ENCODE data around the gene RSBN1. TPM values are rescaled to one million over a fixed set of nuclear protein-coding genes. Genes with fewer than 3 reads are reported as not detected.
"Not testable (repeated sequence)": the region's sequence is repeated elsewhere in the genome, so short reads cannot be mapped to it uniquely, and the experiment has no call there.

RSBN1 gene
- total RNA-seq, 1 donor: 68.7 TPM

DNA sequence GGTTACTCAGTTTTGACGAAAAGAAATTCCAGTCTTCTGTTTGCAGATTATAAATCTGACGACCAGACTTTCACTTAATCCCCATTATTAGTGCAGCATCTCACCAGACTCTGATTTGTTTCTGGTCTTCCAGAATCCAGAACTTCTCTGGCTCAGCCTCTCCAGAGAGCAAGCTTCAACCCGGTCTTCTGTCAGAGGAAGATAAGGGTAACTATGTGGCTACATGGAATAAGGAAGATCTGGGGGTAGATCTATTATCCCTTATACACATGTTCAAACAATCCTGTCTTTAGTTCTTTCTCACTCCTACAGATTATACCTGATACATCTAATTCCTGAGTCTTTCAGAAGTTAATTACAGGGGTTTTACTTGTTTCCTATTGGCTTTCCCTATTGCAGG, 62.9 kb downstream of the RSBN1 start:
- Histone ChIP-seq H3K4me3 (ENCODE audit: low read length) (no peak overlapping the region), H3K27me3 (ENCODE audit: insufficient read depth, low read length) (no peaks in the 10 kb centered on the region), H3K9me3 (ENCODE audit: low read depth, low read length) (no peaks in the 10 kb centered on the region), H3K4me1 (ENCODE audit: insufficient read depth, low read length) (no peaks in the 10 kb centered on the region)

DNA sequence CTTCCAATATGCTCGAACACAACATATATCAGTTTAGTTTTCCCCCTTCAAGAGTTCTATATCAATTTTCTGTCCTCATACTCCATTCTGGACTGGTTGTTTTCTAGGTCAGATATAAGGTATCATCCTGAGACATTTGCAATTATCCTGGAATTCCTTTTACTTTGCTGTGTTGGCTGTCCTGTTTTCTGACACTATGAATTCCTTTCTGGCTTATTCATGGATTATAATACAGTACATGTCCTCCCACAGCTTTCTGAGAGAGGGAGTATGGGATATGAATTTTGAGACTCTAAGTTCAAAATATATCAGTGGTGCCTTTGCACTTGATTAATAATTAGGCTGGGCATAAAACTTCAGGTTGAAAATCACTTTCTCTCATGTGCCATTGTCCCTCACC, 64.9 kb downstream of the RSBN1 start:
- Histone ChIP-seq H3K4me3 (ENCODE audit: low read length) (no peak overlapping the region), H3K4me1 (ENCODE audit: insufficient read depth, low read length) (no peaks in the 10 kb centered on the region), H3K27me3 (ENCODE audit: insufficient read depth, low read length) (no peaks in the 10 kb centered on the region), H3K9me3 (ENCODE audit: low read depth, low read length) (no peaks in the 10 kb centered on the region)

DNA sequence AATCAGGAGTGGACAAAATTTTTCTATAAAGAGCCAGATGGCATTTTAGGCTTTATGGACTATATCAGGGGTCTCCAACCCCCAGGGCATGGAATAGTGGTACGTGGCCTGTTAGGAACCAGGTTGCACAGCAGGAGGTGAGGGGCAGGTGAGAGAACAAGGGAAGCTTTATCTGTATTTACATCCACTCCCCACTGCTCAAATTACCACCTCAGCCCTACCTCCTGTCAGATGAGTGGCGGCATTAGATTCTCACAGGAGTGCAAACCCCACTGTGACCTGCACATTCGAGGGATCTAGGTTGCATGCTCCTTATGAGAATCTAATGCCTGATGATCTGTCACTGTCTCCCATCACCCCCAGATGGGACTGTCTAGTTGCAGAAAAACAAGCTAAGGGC, 66.9 kb downstream of the RSBN1 start:
- Histone ChIP-seq H3K4me1 (ENCODE audit: insufficient read depth, low read length) (no peaks in the 10 kb centered on the region), H3K27me3 (ENCODE audit: insufficient read depth, low read length) (no peaks in the 10 kb centered on the region), H3K4me3 (ENCODE audit: low read length) (no peak overlapping the region), H3K9me3 (ENCODE audit: low read depth, low read length) (no peaks in the 10 kb centered on the region)

DNA sequence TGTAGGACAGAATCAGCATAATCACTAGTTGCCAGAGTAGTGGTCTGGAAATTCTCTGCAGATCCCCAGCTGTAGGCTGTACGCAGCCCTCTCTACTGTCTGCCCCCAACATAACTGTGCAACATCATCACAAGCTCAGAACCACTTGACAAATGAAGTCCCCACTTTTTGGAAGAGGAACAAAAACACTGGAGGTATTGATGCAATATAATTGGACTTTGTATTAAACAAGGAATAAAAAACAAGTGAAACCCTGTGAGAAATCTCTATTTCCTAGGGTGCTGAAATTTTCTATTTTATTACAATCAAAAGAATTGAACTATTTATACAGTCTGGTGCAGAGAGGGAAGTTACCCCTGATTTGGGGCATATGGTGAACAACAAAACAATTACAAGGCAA, 68.2 kb downstream of the RSBN1 start:
- H3K4me1 ChIP-seq (ENCODE audit: insufficient read depth, low read length): no peaks in the 10 kb centered on the region
- H3K9me3 ChIP-seq (ENCODE audit: low read depth, low read length): no peaks in the 10 kb centered on the region
- no peak overlapping the region for H3K4me3 ChIP-seq (ENCODE audit: low read length)
- no peaks in the 10 kb centered on the region for H3K27me3 ChIP-seq (ENCODE audit: insufficient read depth, low read length)

- H3K4me3 ChIP-seq (ENCODE audit: low read length): no peak overlapping the region
- H3K9me3 ChIP-seq (ENCODE audit: low read depth, low read length): no peaks in the 10 kb centered on the region
- no peaks in the 10 kb centered on the region for H3K4me1 ChIP-seq (ENCODE audit: insufficient read depth, low read length)
- no peaks in the 10 kb centered on the region for H3K27me3 ChIP-seq (ENCODE audit: insufficient read depth, low read length)
Measured at GRCh38 chr1:113742515-113742914, 69.8 kb downstream of the RSBN1 start.

GRCh38 chr1:113734357-113735055, 77.8 kb downstream of the RSBN1 start:
- Histone ChIP-seq H3K27me3 (ENCODE audit: insufficient read depth, low read length) (no peaks in the 10 kb centered on the region), H3K4me3 (ENCODE audit: low read length) (no peak overlapping the region), H3K9me3 (ENCODE audit: low read depth, low read length) (no peaks in the 10 kb centered on the region), H3K4me1 (ENCODE audit: insufficient read depth, low read length) (no peaks in the 10 kb centered on the region)

GRCh38 chr1:113732802-113733201, 79.5 kb downstream of the RSBN1 start:
- H3K4me3 ChIP-seq (ENCODE audit: low read length): no peak overlapping the region
- no peaks in the 10 kb centered on the region for H3K9me3 ChIP-seq (ENCODE audit: low read depth, low read length)

GRCh38 chr1:113721010-113721409, 91.3 kb downstream of the RSBN1 start:
- Histone ChIP-seq H3K4me1 (ENCODE audit: insufficient read depth, low read length) (no peaks in the 10 kb centered on the region), H3K4me3 (ENCODE audit: low read length) (no peak overlapping the region), H3K9me3 (ENCODE audit: low read depth, low read length) (no peaks in the 10 kb centered on the region), H3K27me3 (ENCODE audit: insufficient read depth, low read length) (no peaks in the 10 kb centered on the region)

More at GRCh38 chr1:113732802-113733201, 79.5 kb downstream of the RSBN1 start:
- Histone ChIP-seq H3K27me3 (ENCODE audit: insufficient read depth, low read length) (no peaks in the 10 kb centered on the region), H3K4me1 (ENCODE audit: insufficient read depth, low read length) (no peaks in the 10 kb centered on the region)

GRCh38 chr1:113718621-113719020, 93.7 kb downstream of the RSBN1 start:
- not testable (repeated sequence) for H3K4me3 ChIP-seq (ENCODE audit: low read length); H3K9me3 ChIP-seq (ENCODE audit: low read depth, low read length); H3K4me1 ChIP-seq (ENCODE audit: insufficient read depth, low read length); H3K27me3 ChIP-seq (ENCODE audit: insufficient read depth, low read length)

GRCh38 chr1:113717506-113717905, 94.8 kb downstream of the RSBN1 start:
- H3K27me3 ChIP-seq (ENCODE audit: insufficient read depth, low read length); H3K4me1 ChIP-seq (ENCODE audit: insufficient read depth, low read length); H3K4me3 ChIP-seq (ENCODE audit: low read length); H3K9me3 ChIP-seq (ENCODE audit: low read depth, low read length): not testable (repeated sequence)

DNA sequence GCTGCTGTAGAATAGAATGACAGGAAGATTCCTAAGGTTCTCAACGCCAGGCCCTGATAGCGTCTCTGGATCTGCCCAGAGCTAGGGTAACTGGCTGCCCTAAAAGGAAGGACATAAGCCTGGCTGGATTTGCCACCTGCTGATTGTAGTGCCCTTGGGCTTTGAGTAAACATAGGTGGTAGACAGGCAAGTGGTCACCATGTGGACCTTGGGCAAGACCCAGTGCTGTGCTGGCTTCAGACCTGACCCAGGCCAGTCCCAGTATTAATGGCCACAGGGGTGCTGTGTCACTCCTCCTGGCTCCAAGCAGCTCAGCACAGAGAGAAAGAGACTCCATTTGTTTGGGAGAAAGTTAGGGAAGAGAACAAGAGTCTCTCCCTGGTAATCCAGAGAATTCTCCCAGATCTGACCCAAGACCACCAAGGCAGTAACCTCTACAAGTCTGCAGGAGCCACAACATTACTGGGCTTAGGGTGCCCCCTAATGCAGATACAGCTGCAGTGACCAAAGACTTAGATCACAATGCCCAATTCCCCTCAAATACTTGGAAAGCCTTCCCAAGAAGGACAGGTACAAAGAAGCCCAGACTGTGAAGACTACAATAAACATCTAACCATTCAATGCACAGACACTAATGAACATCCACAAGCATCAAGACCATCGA, 97.5 kb downstream of the RSBN1 start:
- Histone ChIP-seq H3K9me3 (ENCODE audit: low read depth, low read length) (no peaks in the 10 kb centered on the region), H3K4me3 (ENCODE audit: low read length) (no peak overlapping the region), H3K27me3 (ENCODE audit: insufficient read depth, low read length) (no peaks in the 10 kb centered on the region), H3K4me1 (ENCODE audit: insufficient read depth, low read length) (no peaks in the 10 kb centered on the region)

Other genes starting within 250 kb of the RSBN1 start
- 8.1 TPM for gene PHTF1, start 53.0 kb downstream of the RSBN1 start, total RNA-seq
- 70.5 TPM for gene PTPN22, start 59.2 kb upstream of the RSBN1 start, total RNA-seq
- gene BCL2L15, start 75.1 kb upstream of the RSBN1 start, total RNA-seq: 1.6 TPM
- gene AP4B1, start 92.3 kb upstream of the RSBN1 start, total RNA-seq: 22.4 TPM
- gene DCLRE1B, start 92.8 kb upstream of the RSBN1 start, total RNA-seq: 4.3 TPM
- gene HIPK1, start 116.8 kb upstream of the RSBN1 start, total RNA-seq: 99.5 TPM
- gene OLFML3, start 167.0 kb upstream of the RSBN1 start, total RNA-seq: 4.1 TPM

All from mononuclear cell (primary cell).